Breast epithelium (tissue), 3 donors: ENCODE data around the gene ZNF862.

Source experiments
- POLR2A ChIP-seq: fragments of 450-650 bp; IDR thresholded peaks from one replicate; pipeline ENCODE4 v1.6.1; 2016; ENCODE audit warnings: antibody characterized with exemption, mild to moderate bottlenecking, moderate library complexity
- POLR2AphosphoS5 ChIP-seq, 3 donors: sonication (generic); formaldehyde crosslinking; IDR thresholded peaks; one replicate each; pipeline ENCODE4 v1.6.1; 2017; ENCODE audit warnings: antibody characterized with exemption in 3 of 3
- TF ChIP-seq, protein P1 (sequence below), 3 donors: fragments of 450-650 bp; IDR thresholded peaks; one replicate each; pipeline ENCODE4 v1.5.1; 2016 to 2017; ENCODE audit warnings: antibody characterized with exemption in 3 of 3, mild to moderate bottlenecking in 3 of 3, moderate library complexity in 3 of 3

DNA sequence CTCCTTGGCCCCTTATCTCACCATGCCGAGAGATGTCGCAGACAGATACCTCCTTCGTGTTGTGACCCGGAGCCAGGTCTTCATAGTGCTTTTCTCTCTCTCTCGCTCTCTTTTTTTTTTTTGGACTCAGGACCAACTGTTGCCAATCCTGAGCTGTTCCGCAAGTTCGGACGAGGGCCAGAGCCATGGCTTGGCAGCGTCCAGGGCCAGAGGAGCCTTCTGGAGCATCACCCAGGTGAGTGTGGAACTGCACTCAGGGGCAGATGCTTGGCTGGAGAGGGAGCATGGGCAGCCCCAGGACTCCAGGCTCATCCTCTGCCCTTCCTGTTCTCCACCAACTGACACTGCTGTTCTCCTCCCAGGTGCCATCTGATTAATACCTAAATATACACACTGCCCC lies 7.8 kb downstream of the ZNF862 start:
- TF ChIP-seq, protein P1, sequence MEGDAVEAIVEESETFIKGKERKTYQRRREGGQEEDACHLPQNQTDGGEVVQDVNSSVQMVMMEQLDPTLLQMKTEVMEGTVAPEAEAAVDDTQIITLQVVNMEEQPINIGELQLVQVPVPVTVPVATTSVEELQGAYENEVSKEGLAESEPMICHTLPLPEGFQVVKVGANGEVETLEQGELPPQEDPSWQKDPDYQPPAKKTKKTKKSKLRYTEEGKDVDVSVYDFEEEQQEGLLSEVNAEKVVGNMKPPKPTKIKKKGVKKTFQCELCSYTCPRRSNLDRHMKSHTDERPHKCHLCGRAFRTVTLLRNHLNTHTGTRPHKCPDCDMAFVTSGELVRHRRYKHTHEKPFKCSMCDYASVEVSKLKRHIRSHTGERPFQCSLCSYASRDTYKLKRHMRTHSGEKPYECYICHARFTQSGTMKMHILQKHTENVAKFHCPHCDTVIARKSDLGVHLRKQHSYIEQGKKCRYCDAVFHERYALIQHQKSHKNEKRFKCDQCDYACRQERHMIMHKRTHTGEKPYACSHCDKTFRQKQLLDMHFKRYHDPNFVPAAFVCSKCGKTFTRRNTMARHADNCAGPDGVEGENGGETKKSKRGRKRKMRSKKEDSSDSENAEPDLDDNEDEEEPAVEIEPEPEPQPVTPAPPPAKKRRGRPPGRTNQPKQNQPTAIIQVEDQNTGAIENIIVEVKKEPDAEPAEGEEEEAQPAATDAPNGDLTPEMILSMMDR (IDR thresholded peaks at IDR 0.05), result no peak
- TF ChIP-seq POLR2A (no peak), POLR2AphosphoS5 (IDR thresholded peaks at IDR 0.05) (no peak)
